Gastrocnemius medialis (tissue), 4 donors: ENCODE measurements around the gene ANKS1B. TPM values are rescaled to one million over a fixed set of nuclear protein-coding genes. Genes with fewer than 3 reads are reported as not detected.

Experiments
- ATAC-seq, 2 donors: fragments of 150-250 bp; one replicate each; pipeline ENCODE4 v1.9.1; 2016
- DNase-seq, 2 donors: peaks; one replicate each; pipeline ENCODE4 v3.0.0-alpha.2; 2019
- H3K27ac ChIP-seq, 4 donors: fragments of 200-600 bp; sonication (generic); 1 replicate in 1 of 4; 2 replicates in 3 of 4; pipeline ENCODE4 v1.5.1; 2016 to 2018; ENCODE audit warnings: mild to moderate bottlenecking in 2 of 4, moderate library complexity in 1 of 4
- H3K27me3 ChIP-seq, 3 donors: fragments of 200-600 bp; sonication (generic) in 2 of 3; 1 replicate in 1 of 3; 2 replicates in 2 of 3; pipeline versions ENCODE4 v1.5.1 to v1.6.0; 2016 to 2019; ENCODE audit warnings: mild to moderate bottlenecking in 1 of 3, moderate library complexity in 1 of 3
- H3K36me3 ChIP-seq, 2 donors: fragments of 200-600 bp; sonication (generic) in 1 of 2; one replicate each; pipeline ENCODE4 v1.5.1; 2017 to 2018
- H3K4me1 ChIP-seq, 2 donors: fragments of 200-600 bp; sonication (generic) in 1 of 2; one replicate each; pipeline ENCODE4 v1.5.1; 2016 to 2017; ENCODE audit warnings: mild to moderate bottlenecking in 2 of 2
- H3K4me3 ChIP-seq, 4 donors: fragments of 200-600 bp; sonication (generic) in 3 of 4; 1 replicate in 1 of 4; 2 replicates in 3 of 4; pipeline ENCODE4 v1.5.1; 2016 to 2019; ENCODE audit warnings: mild to moderate bottlenecking in 2 of 4
- H3K9me3 ChIP-seq, 3 donors: fragments of 200-600 bp; sonication (generic) in 2 of 3; 1 replicate in 1 of 3; 2 replicates in 2 of 3; pipeline ENCODE4 v1.5.1; 2016 to 2019
- CTCF ChIP-seq, 5 experiments: fragments of 450-650 bp in 3 of 5; fragments of 200-600 bp in 2 of 5; sonication (generic) in 2 of 5; IDR thresholded peaks in 4 of 5; conservative IDR thresholded peaks in 1 of 5; 1 replicate in 4 of 5; 2 replicates in 1 of 5; pipeline ENCODE4 v1.5.1; 2016 to 2019; ENCODE audit warnings: antibody characterized with exemption in 5 of 5, mild to moderate bottlenecking in 3 of 5, moderate library complexity in 3 of 5
- POLR2A ChIP-seq, 2 donors: fragments of 450-650 bp; IDR thresholded peaks; one replicate each; pipeline ENCODE4 v1.6.1; 2017; ENCODE audit warnings: antibody characterized with exemption in 2 of 2, mild to moderate bottlenecking in 2 of 2, moderate library complexity in 2 of 2
- in situ Hi-C, 4 donors: fragments of 200-750 bp; cut with MboI; loops; one replicate each; pipeline versions ENCODE4 v1.15.0 to v1.8.0; 2017; ENCODE audit warnings: low sequenced_read_pairs in 4 of 4
- intact Hi-C: fragments of 100-400 bp; cut with DNase I; formaldehyde crosslinking; loops from one replicate; pipeline ENCODE4 v1.15.1; 2023; ENCODE audit warnings: low total_unique reads
- total RNA-seq, 4 donors: library from RNA; depleted of rRNA; stranded (reverse); fragments of >200 nt; gene quantifications; one replicate each; pipeline versions ENCODE4 v1.1.0 to v1.2.3, GENCODE V29; 2016

ANKS1B gene
- total RNA-seq, 4 donors from 2014 or later = 3.9 to 14.5 (median 5.7) TPM

DNA sequence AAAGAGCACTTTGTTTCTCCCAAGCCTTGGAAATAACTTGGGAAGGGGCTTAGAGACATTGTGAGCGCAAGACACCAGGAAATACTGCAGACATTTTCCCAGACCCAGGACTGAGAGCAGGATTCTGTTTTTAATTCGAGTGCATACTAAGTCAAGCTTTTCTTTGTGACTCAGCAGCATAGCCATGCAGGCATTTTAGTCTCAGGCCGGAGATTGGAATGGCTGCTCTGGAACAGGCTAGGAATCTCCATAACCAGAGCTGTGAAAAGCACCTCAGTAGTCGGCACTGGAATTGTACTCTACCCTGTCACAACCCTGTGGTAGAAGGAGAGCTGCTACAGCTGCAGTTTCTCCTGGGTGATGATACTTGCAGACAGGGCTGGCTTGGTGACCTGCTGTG, 366.1 kb downstream of the ANKS1B start:
- Histone ChIP-seq H3K9me3 (no peaks in the 10 kb centered on the region), H3K27ac (no peak overlapping the region), H3K4me3 (no peak overlapping the region), H3K36me3 (no peaks in the 10 kb centered on the region), H3K27me3 (no peaks in the 10 kb centered on the region), H3K4me1 (no peaks in the 10 kb centered on the region)
- no peak for TF ChIP-seq POLR2A (IDR thresholded peaks at IDR 0.05)
- no peak for TF ChIP-seq CTCF (IDR thresholded peaks at IDR 0.05 in 4 of 5, conservative IDR thresholded peaks at IDR 0.05 in 1 of 5)
- DNase-seq (no peak), ATAC-seq (no peak)
- intact Hi-C loops (no loop called here), in situ Hi-C loops (no loop called here)

GRCh38 chr12:99611599-99611998, 373.1 kb downstream of the ANKS1B start:
- Histone ChIP-seq H3K36me3 (no peaks in the 10 kb centered on the region), H3K27me3 (no peaks in the 10 kb centered on the region), H3K27ac (no peak overlapping the region), H3K4me1 (no peaks in the 10 kb centered on the region), H3K9me3 (no peaks in the 10 kb centered on the region), H3K4me3 (no peak overlapping the region)
- ATAC-seq = no peak
- in situ Hi-C loops = no loop called here
- no peak for DNase-seq
- TF ChIP-seq POLR2A (IDR thresholded peaks at IDR 0.05) = no peak
- TF ChIP-seq CTCF (IDR thresholded peaks at IDR 0.05 in 4 of 5, conservative IDR thresholded peaks at IDR 0.05 in 1 of 5) = no peak
- intact Hi-C loops = no loop called here

DNA sequence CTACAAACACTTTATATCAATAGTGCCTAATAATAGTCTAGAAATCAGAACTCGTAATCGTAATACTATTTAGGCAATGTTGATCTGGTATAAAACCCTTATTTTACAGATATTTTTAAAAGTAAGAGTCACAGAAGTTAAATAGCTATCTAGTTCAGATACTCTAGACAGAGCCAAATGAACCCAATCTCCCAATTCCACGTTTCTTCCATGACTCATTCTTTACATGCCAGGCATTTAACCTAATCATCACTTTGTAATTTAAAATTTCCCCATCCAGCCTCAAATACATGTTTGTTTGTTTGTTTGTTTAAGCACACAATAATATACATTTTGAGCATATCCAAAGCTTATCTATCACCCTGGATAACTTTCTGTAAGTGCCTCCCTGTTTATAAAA, 373.6 kb downstream of the ANKS1B start:
- ATAC-seq = no peak
- TF ChIP-seq CTCF (IDR thresholded peaks at IDR 0.05 in 4 of 5, conservative IDR thresholded peaks at IDR 0.05 in 1 of 5) = no peak
- Histone ChIP-seq H3K4me3 (no peak overlapping the region), H3K27ac (no peak overlapping the region), H3K9me3 (no peaks in the 10 kb centered on the region), H3K27me3 (no peaks in the 10 kb centered on the region), H3K36me3 (no peaks in the 10 kb centered on the region), H3K4me1 (no peaks in the 10 kb centered on the region)
- no peak for DNase-seq
- in situ Hi-C loops (no loop called here), intact Hi-C loops (no loop called here)

- no peak for DNase-seq
- H3K27me3 ChIP-seq = no peaks in the 10 kb centered on the region
- H3K4me1 ChIP-seq = no peaks in the 10 kb centered on the region
- intact Hi-C loops (no loop called here), in situ Hi-C loops (no loop called here)
- no peaks in the 10 kb centered on the region for H3K36me3 ChIP-seq
- no peak for TF ChIP-seq POLR2A (IDR thresholded peaks at IDR 0.05)
- TF ChIP-seq CTCF (IDR thresholded peaks at IDR 0.05 in 4 of 5, conservative IDR thresholded peaks at IDR 0.05 in 1 of 5) = no peak
- H3K4me3 ChIP-seq = no peak overlapping the region
- ATAC-seq = no peak
- H3K27ac ChIP-seq = no peak overlapping the region
- no peaks in the 10 kb centered on the region for H3K9me3 ChIP-seq
Observed at GRCh38 chr12:99609455-99610181, 375.1 kb downstream of the ANKS1B start.

GRCh38 chr12:99600388-99600787, 384.3 kb downstream of the ANKS1B start:
- Histone ChIP-seq H3K9me3 (no peaks in the 10 kb centered on the region), H3K4me3 (no peak overlapping the region), H3K27me3 (no peaks in the 10 kb centered on the region), H3K4me1 (no peaks in the 10 kb centered on the region), H3K36me3 (no peaks in the 10 kb centered on the region), H3K27ac (no peak overlapping the region)
- ATAC-seq (no peak), DNase-seq (no peak)
- in situ Hi-C loops = no loop called here
- TF ChIP-seq POLR2A (IDR thresholded peaks at IDR 0.05) (no peak), CTCF (IDR thresholded peaks at IDR 0.05 in 4 of 5, conservative IDR thresholded peaks at IDR 0.05 in 1 of 5) (no peak)
- intact Hi-C loops = no loop called here
